HCT116 (cell line): ENCODE results near the gene ISM1. TPM values are rescaled to one million over a fixed set of nuclear protein-coding genes. Genes with fewer than 3 reads are reported as not detected.

Experiments used
- ATAC-seq: fragments of 200-7000 bp; cut with Tn5 transposase; 2 replicates; pipeline ENCODE4 v1.9.1; 2020; ENCODE audit warnings: mild to moderate bottlenecking, moderate library complexity
- BruUV-seq: library from RNA; stranded (reverse); fragments of 400-500 nt; replicated peaks from 2 replicates; lab custom pipeline; 2021; lab: Mats Ljungman, UMichigan
- CTCF ChIA-PET: fragments of 300-600 bp; sonication (Branson Sonifier 250); formaldehyde crosslinking; loops from one replicate; lab custom pipeline; 2021; ENCODE audit warnings: antibody characterized with exemption; lab: Charles Lee
- POLR2A ChIA-PET: fragments of 300-600, 350-600 bp; sonication (Branson Sonifier 250); formaldehyde crosslinking; loops from one replicate; lab custom pipeline; 2021; ENCODE audit warnings: antibody characterized with exemption; lab: Charles Lee
- RAD21 ChIA-PET, 2 experiments: fragments of 300-600 bp; sonication (Branson Sonifier 250); formaldehyde crosslinking; loops; one replicate each; lab custom pipeline; 2023; ENCODE audit warnings: low total read pairs in 2 of 2; ENCODE audit not compliant: uncharacterized antibody in 2 of 2, unreplicated experiment in 2 of 2, low non-redundant PET in 1 of 2; lab: Charles Lee
- DNase-seq: peaks from one replicate; pipeline ENCODE4 v3.0.0-alpha.2; 2010; ENCODE audit warnings: low read depth, low spot score
- H2AFZ ChIP-seq: fragments of 200-600 bp; shearing (Covaris generic), sonication (generic); 2 replicates; pipeline ENCODE4 v1.6.1; 2017; ENCODE audit warnings: low read depth, mixed run types, mixed read lengths, antibody characterized with exemption, low read length; ENCODE audit not compliant: poor library complexity, severe bottlenecking
- H3K27ac ChIP-seq: 2 replicates; pipeline ENCODE4 v1.5.1; 2012; ENCODE audit warnings: low read depth, low read length
- H3K27me3 ChIP-seq: fragments of 200-600 bp; sonication (generic); 2 replicates; pipeline ENCODE4 v1.6.1; 2016; ENCODE audit warnings: mixed run types, low read length, mixed read lengths; ENCODE audit not compliant: insufficient read depth
- H3K36me3 ChIP-seq, 2 experiments: fragments of 200-500 bp in 1 of 2; fragments of 200-600 bp in 1 of 2; sonication (Bioruptor generic) in 1 of 2; sonication (generic) in 1 of 2; 2 replicates each; pipeline versions ENCODE4 v1.5.1 to v1.6.1; 2014 to 2016; ENCODE audit warnings: low read length in 2 of 2, inconsistent platforms in 1 of 2, mixed read lengths in 1 of 2, mixed run types in 1 of 2; ENCODE audit not compliant: insufficient read depth in 2 of 2, control insufficient read depth in 1 of 2
- H3K4me1 ChIP-seq, 2 experiments: fragments of 200-600 bp in 1 of 2; sonication (generic) in 1 of 2; 2 replicates each; pipeline versions ENCODE4 v1.5.1 to v1.6.1; 2012 to 2017; ENCODE audit warnings: low read length in 2 of 2, inconsistent platforms in 1 of 2, mild to moderate bottlenecking in 1 of 2, mixed read lengths in 1 of 2, mixed run types in 1 of 2, moderate library complexity in 1 of 2; ENCODE audit not compliant: insufficient read depth in 2 of 2, control insufficient read depth in 1 of 2
- H3K4me2 ChIP-seq: fragments of 200-600 bp; sonication (generic); 2 replicates; pipeline ENCODE4 v1.6.1; 2017; ENCODE audit warnings: mixed run types, low read length, mixed read lengths
- H3K4me3 ChIP-seq, 2 experiments: fragments of 200-600 bp in 1 of 2; sonication (generic) in 1 of 2; replicated peaks in 1 of 2; 2 replicates each; pipeline ENCODE4 v1.5.1; 2011 to 2016; ENCODE audit warnings: low read length in 2 of 2, control low read depth in 1 of 2, low read depth in 1 of 2, mild to moderate bottlenecking in 1 of 2, mixed read lengths in 1 of 2, mixed run types in 1 of 2
- H3K79me2 ChIP-seq: fragments of 200-600 bp; sonication (generic); 2 replicates; pipeline ENCODE4 v1.6.1; 2017; ENCODE audit warnings: mild to moderate bottlenecking, mixed run types, low read length, moderate library complexity, mixed read lengths; ENCODE audit not compliant: insufficient read depth
- H3K9ac ChIP-seq: fragments of 200-600 bp; sonication (generic); 2 replicates; pipeline ENCODE4 v1.6.1; 2016; ENCODE audit warnings: low read length, mixed read lengths
- H3K9me2 ChIP-seq: fragments of 200-600 bp; sonication (generic), shearing (Covaris generic); 2 replicates; pipeline ENCODE4 v1.6.1; 2017; ENCODE audit warnings: mixed run types, mild to moderate bottlenecking, moderate library complexity; ENCODE audit not compliant: insufficient read depth
- H3K9me3 ChIP-seq, 2 experiments: fragments of 200-500 bp in 1 of 2; fragments of 200-600 bp in 1 of 2; sonication (Bioruptor generic) in 1 of 2; sonication (generic) in 1 of 2; 2 replicates each; pipeline ENCODE4 v1.6.1; 2014 to 2017; ENCODE audit warnings: low read length in 2 of 2, mixed read lengths in 2 of 2, inconsistent platforms in 1 of 2, low read depth in 1 of 2, mild to moderate bottlenecking in 1 of 2, mixed run types in 1 of 2, moderate library complexity in 1 of 2; ENCODE audit not compliant: control insufficient read depth in 1 of 2, insufficient read depth in 1 of 2
- H4K20me1 ChIP-seq: fragments of 200-600 bp; sonication (generic), shearing (Covaris generic); 2 replicates; pipeline ENCODE4 v1.6.1; 2017; ENCODE audit warnings: mixed run types, mild to moderate bottlenecking, moderate library complexity; ENCODE audit not compliant: insufficient read depth
- ATF3 ChIP-seq: IDR thresholded peaks from 2 replicates; pipeline ENCODE4 v1.6.1; 2012
- CEBPB ChIP-seq: IDR thresholded peaks from 2 replicates; pipeline ENCODE4 v1.6.1; 2012; ENCODE audit warnings: low read depth
- CTCF ChIP-seq, 3 experiments: fragments of 200-600 bp in 1 of 3; sonication (generic) in 1 of 3; IDR thresholded peaks in 2 of 3; conservative IDR thresholded peaks in 1 of 3; 2 replicates each; pipeline ENCODE4 v1.5.1; 2012 to 2017; ENCODE audit warnings: low read depth in 2 of 3, low read length in 2 of 3, antibody characterized with exemption in 1 of 3, borderline replicate concordance in 1 of 3, control low read depth in 1 of 3, mild to moderate bottlenecking in 1 of 3, mixed read lengths in 1 of 3, mixed run types in 1 of 3, moderate library complexity in 1 of 3; ENCODE audit not compliant: insufficient read depth in 1 of 3
- EGR1 ChIP-seq: IDR thresholded peaks from 2 replicates; pipeline ENCODE4 v1.6.1; 2012; ENCODE audit warnings: low read depth
- EZH2 ChIP-seq: fragments of 200-600 bp; sonication (generic); IDR thresholded peaks from 2 replicates; pipeline ENCODE4 v1.6.1; 2017; ENCODE audit warnings: antibody characterized with exemption, mixed run types
- EZH2phosphoT487 ChIP-seq: fragments of 200-600 bp; IDR thresholded peaks from 2 replicates; pipeline ENCODE4 v1.6.1; 2018; ENCODE audit warnings: antibody characterized with exemption, borderline replicate concordance
- JUND ChIP-seq: IDR thresholded peaks from 2 replicates; pipeline ENCODE4 v1.6.1; 2012
- POLR2A ChIP-seq: IDR thresholded peaks from 2 replicates; pipeline ENCODE4 v1.7.0; 2011; ENCODE audit warnings: borderline replicate concordance; ENCODE audit not compliant: insufficient read depth, insufficient read length; ENCODE audit errors: extremely low read depth
- POLR2AphosphoS5 ChIP-seq: IDR thresholded peaks from 2 replicates; pipeline ENCODE4 v1.6.1; 2011; ENCODE audit warnings: mild to moderate bottlenecking, low read depth, low read length, moderate library complexity
- RAD21 ChIP-seq: IDR thresholded peaks from 2 replicates; pipeline ENCODE4 v1.6.1; 2012; ENCODE audit warnings: low read depth, mild to moderate bottlenecking
- REST ChIP-seq: IDR thresholded peaks from 2 replicates; pipeline ENCODE4 v1.6.1; 2012; ENCODE audit warnings: low read depth
- SP1 ChIP-seq: IDR thresholded peaks from 2 replicates; pipeline ENCODE4 v1.6.1; 2012; ENCODE audit warnings: low read depth
- SRF ChIP-seq: IDR thresholded peaks from 2 replicates; pipeline ENCODE4 v1.6.1; 2012; ENCODE audit warnings: low read depth
- ZNF274 ChIP-seq: fragments of 200-500 bp; sonication (Bioruptor generic); IDR thresholded peaks from 2 replicates; pipeline ENCODE4 v1.6.1; 2014; ENCODE audit warnings: mild to moderate bottlenecking, low read depth, low read length, inconsistent platforms
- intact Hi-C: fragments of 100-400 bp; cut with micrococcal nuclease; formaldehyde crosslinking; loops from 2 replicates; pipeline ENCODE4 v1.10.0; 2022
- total RNA-seq: library from RNA; stranded (reverse); gene quantifications from one replicate; pipeline ENCODE4 v1.2.1, GENCODE V29; 2021; ENCODE audit not compliant: unreplicated experiment

Gene ISM1
- total RNA-seq, 1 experiment from 2014 or later, result 0.37 TPM

GRCh38 chr20:13236990-13237720 is 16.1 kb downstream of the ISM1 start:
- BruUV-seq, result no TSS peak
- Histone ChIP-seq H3K36me3 (no peaks in the 10 kb centered on the region), H4K20me1 (no peaks in the 10 kb centered on the region), H3K4me2 (no peak overlapping the region), H2AFZ (no peak overlapping the region), H3K9ac (no peak overlapping the region), H3K79me2 (no peaks in the 10 kb centered on the region), H3K9me3 (no peaks in the 10 kb centered on the region), H3K9me2 (no peaks in the 10 kb centered on the region), H3K27me3 (no peaks in the 10 kb centered on the region; the same call in 1 of the 2 replicates), H3K27ac (no peak overlapping the region), H3K4me1 (no peaks in the 10 kb centered on the region), H3K4me3 (no peak overlapping the region)
- intact Hi-C loops, result no loop called here
- POLR2A ChIA-PET, result no interaction called here
- CTCF ChIA-PET, result no interaction called here
- DNase-seq (no peak), ATAC-seq (no peak)
- TF ChIP-seq EGR1, result no peak
- TF ChIP-seq ZNF274, result no peak
- TF ChIP-seq POLR2AphosphoS5, result no peak
- no peak for TF ChIP-seq EZH2phosphoT487
- no peak for TF ChIP-seq SRF
- no peak for TF ChIP-seq ATF3
- RAD21 ChIA-PET, result no interaction called here

- Histone ChIP-seq H3K36me3 (no peaks in the 10 kb centered on the region), H3K9me3 (no peaks in the 10 kb centered on the region), H3K9ac (no peak overlapping the region), H4K20me1 (no peaks in the 10 kb centered on the region), H3K9me2 (no peaks in the 10 kb centered on the region), H3K4me3 (no peak overlapping the region), H3K4me1 (no peaks in the 10 kb centered on the region), H3K4me2 (no peak overlapping the region), H3K27ac (no peak overlapping the region), H2AFZ (no peak overlapping the region), H3K27me3 (no peaks in the 10 kb centered on the region; the same call in 1 of the 2 replicates), H3K79me2 (no peaks in the 10 kb centered on the region)
- intact Hi-C loops, result no loop called here
- BruUV-seq, result no TSS peak
- DNase-seq, result no peak
- ATAC-seq, result no peak
- ChIA-PET RAD21 (no interaction called here), CTCF (no interaction called here), POLR2A (no interaction called here)
- TF ChIP-seq ZNF274, result no peak
- TF ChIP-seq EZH2, result no peak
- TF ChIP-seq RAD21, result no peak
- no peak for TF ChIP-seq EZH2phosphoT487
- no peak for TF ChIP-seq REST
- no peak for TF ChIP-seq SP1
- TF ChIP-seq JUND, result no peak
- TF ChIP-seq EGR1, result no peak
- no peak for TF ChIP-seq POLR2A
- TF ChIP-seq CTCF (IDR thresholded peaks at IDR 0.05 in 2 of 3, conservative IDR thresholded peaks at IDR 0.05 in 1 of 3; ENCODE audit: borderline replicate concordance in 1 of 3, insufficient read depth in 1 of 3, low read depth in 2 of 3, low read length in 2 of 3), result no peak
- TF ChIP-seq CEBPB, result no peak
These were observed 17.1 kb downstream of the ISM1 start for GRCh38 chr20:13238001-13238653.
